KMS-11 (cell line): ENCODE data around the gene SPACDR.

Source experiments
- H2AFZ ChIP-seq: fragments of 200-600 bp; sonication (generic); 2 replicates; pipeline ENCODE4 v1.6.1; 2016; ENCODE audit warnings: antibody characterized with exemption, mixed run types, low read depth
- H3K27ac ChIP-seq: fragments of 200-600 bp; sonication (generic); 2 replicates; pipeline ENCODE4 v1.6.1; 2016; ENCODE audit warnings: mild to moderate bottlenecking, mixed run types
- H3K27me3 ChIP-seq: fragments of 200-600 bp; sonication (generic); 2 replicates; pipeline ENCODE4 v1.6.1; 2017; ENCODE audit warnings: mild to moderate bottlenecking, low read depth, mixed run types, moderate library complexity; ENCODE audit not compliant: insufficient read depth
- H3K36me3 ChIP-seq: fragments of 200-600 bp; sonication (generic); 2 replicates; pipeline ENCODE4 v1.6.1; 2017; ENCODE audit warnings: mild to moderate bottlenecking, mixed run types; ENCODE audit not compliant: insufficient read depth
- H3K4me1 ChIP-seq: fragments of 200-600 bp; sonication (generic); 2 replicates; pipeline ENCODE4 v1.6.1; 2016; ENCODE audit warnings: mild to moderate bottlenecking, low read depth, mixed run types; ENCODE audit not compliant: poor library complexity, severe bottlenecking
- H3K4me2 ChIP-seq: fragments of 200-600 bp; sonication (generic); 2 replicates; pipeline ENCODE4 v1.7.0; 2016; ENCODE audit warnings: mild to moderate bottlenecking, mixed run types
- H3K4me3 ChIP-seq: fragments of 200-600 bp; sonication (generic); IDR thresholded peaks from 2 replicates; pipeline ENCODE4 v1.6.1; 2017; ENCODE audit warnings: low read depth, low read length, mixed read lengths; ENCODE audit not compliant: insufficient read depth
- H3K79me2 ChIP-seq: fragments of 200-600 bp; sonication (generic); 2 replicates; pipeline ENCODE4 v1.6.1; 2016; ENCODE audit warnings: low read depth, mixed run types; ENCODE audit not compliant: insufficient read depth
- H3K9ac ChIP-seq: fragments of 200-600 bp; sonication (generic); 2 replicates; pipeline ENCODE4 v1.6.1; 2016; ENCODE audit warnings: mild to moderate bottlenecking, mixed run types
- H4K20me1 ChIP-seq: fragments of 200-600 bp; sonication (generic); 2 replicates; pipeline ENCODE4 v1.6.1; 2016; ENCODE audit warnings: mild to moderate bottlenecking, mixed run types; ENCODE audit not compliant: insufficient read depth
- TF ChIP-seq, protein P1 (sequence below): fragments of 200-600 bp; sonication (generic); conservative IDR thresholded peaks from 2 replicates; pipeline ENCODE4 v1.6.1; 2017; ENCODE audit warnings: low read depth, mild to moderate bottlenecking, antibody characterized with exemption, low read length, moderate library complexity, mixed read lengths

SPACDR gene

DNA sequence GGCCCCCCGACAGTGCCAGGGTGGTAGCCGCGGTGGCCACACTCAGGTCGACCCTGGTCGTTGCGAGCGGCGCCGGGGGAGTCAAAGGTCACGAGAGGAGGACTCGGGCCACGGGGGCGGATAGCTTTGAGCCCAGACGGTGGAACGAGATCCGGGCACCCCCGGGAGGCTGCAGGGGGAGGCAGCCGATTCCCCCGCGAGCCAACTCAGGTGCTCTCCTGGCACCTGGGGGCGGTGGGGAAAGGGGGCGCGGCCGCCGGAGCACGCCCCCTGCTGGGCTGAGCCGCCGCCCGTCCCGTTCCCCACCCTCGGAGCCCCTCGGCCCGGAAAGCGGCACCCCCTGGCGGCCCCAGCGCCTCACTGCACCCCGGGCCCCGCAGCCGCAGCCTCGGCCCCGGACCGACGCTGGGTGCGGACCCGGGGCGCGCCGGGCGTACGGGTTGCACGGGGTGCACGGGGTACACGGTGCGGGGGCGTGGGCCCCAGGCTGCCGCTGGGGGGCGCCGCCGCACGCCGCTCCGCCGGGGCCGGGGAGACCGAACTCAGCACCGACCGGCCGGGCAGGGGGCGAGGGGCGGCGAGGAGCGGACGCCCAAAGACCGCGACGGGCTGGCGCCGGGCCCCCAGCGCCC lies 19.1 kb upstream of the SPACDR start:
- Histone ChIP-seq H4K20me1 (no peaks in the 10 kb centered on the region), H3K27ac (no peak overlapping the region), H3K4me1 (peaks cover 19% of the 10 kb centered on the region), H3K79me2 (peaks cover 6% of the 10 kb centered on the region; the same call in 1 of the 2 replicates), H3K27me3 (peaks cover 4% of the 10 kb centered on the region; the same call in 1 of the 2 replicates), H3K36me3 (no peaks in the 10 kb centered on the region), H3K4me2 (peak overlapping the region; percentile 77), H2AFZ (peak overlapping the region; percentile 89), H3K9ac (no peak overlapping the region), H3K4me3 (no peak overlapping the region)
- TF ChIP-seq, protein P1, sequence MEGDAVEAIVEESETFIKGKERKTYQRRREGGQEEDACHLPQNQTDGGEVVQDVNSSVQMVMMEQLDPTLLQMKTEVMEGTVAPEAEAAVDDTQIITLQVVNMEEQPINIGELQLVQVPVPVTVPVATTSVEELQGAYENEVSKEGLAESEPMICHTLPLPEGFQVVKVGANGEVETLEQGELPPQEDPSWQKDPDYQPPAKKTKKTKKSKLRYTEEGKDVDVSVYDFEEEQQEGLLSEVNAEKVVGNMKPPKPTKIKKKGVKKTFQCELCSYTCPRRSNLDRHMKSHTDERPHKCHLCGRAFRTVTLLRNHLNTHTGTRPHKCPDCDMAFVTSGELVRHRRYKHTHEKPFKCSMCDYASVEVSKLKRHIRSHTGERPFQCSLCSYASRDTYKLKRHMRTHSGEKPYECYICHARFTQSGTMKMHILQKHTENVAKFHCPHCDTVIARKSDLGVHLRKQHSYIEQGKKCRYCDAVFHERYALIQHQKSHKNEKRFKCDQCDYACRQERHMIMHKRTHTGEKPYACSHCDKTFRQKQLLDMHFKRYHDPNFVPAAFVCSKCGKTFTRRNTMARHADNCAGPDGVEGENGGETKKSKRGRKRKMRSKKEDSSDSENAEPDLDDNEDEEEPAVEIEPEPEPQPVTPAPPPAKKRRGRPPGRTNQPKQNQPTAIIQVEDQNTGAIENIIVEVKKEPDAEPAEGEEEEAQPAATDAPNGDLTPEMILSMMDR = peak; percentile 81

DNA sequence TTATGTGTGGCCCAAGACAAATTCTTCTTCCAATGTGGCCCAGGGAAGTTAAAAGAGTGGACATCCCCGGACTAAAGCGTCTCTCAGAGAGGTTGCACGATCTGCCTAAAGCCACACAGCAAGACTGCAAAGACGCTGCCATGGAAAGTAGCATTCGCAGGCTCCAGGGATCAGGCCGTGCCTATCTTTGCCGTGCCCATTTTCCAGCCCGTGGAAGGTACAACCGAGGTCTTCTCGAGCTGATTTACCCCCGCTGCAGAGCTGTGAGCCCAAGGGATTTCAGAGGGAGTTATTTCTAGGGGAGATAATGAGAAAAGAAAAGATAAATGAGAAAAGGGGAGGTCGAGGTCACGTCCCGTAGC lies 18.6 kb upstream of the SPACDR start:
- H3K4me2 ChIP-seq = peak overlapping the region; percentile 77
- TF ChIP-seq, protein P1 = no peak
- no peaks in the 10 kb centered on the region for H4K20me1 ChIP-seq
- H3K79me2 ChIP-seq = peaks cover 11% of the 10 kb centered on the region; the same call in 1 of the 2 replicates
- H2AFZ ChIP-seq = peak overlapping the region; percentile 89
- no peak overlapping the region for H3K9ac ChIP-seq
- H3K27ac ChIP-seq = no peak overlapping the region
- H3K4me3 ChIP-seq = no peak overlapping the region
- H3K27me3 ChIP-seq = no peaks in the 10 kb centered on the region; the same call in 1 of the 2 replicates
- H3K4me1 ChIP-seq = peaks cover 19% of the 10 kb centered on the region
- no peaks in the 10 kb centered on the region for H3K36me3 ChIP-seq

DNA sequence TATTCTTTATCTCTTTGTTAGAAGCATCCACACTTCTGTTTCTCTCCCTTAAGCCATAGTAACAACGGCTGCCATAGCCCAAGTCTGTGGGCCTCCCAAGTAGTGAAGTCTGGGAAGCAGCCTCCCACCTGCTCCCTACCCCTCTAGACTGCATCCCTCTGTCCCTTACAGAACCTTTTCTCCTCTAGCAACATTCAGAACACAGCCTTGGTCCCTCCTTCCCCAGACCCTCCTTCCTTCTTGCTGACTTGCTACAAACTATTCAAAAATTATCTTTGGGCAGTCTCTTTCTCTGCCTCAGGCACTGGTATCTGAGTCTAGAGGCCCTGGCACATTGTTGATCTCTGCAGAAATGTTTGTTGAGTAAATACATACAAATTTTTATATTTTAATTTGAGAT lies 17.4 kb upstream of the SPACDR start:
- Histone ChIP-seq H3K27me3 (no peaks in the 10 kb centered on the region; the same call in 1 of the 2 replicates), H2AFZ (no peak overlapping the region), H3K4me2 (no peak overlapping the region), H3K9ac (no peak overlapping the region), H3K4me3 (no peak overlapping the region), H3K79me2 (peaks cover 22% of the 10 kb centered on the region), H3K36me3 (no peaks in the 10 kb centered on the region), H3K4me1 (peaks cover 30% of the 10 kb centered on the region), H4K20me1 (no peaks in the 10 kb centered on the region), H3K27ac (no peak overlapping the region)
- TF ChIP-seq, protein P1 = no peak

DNA sequence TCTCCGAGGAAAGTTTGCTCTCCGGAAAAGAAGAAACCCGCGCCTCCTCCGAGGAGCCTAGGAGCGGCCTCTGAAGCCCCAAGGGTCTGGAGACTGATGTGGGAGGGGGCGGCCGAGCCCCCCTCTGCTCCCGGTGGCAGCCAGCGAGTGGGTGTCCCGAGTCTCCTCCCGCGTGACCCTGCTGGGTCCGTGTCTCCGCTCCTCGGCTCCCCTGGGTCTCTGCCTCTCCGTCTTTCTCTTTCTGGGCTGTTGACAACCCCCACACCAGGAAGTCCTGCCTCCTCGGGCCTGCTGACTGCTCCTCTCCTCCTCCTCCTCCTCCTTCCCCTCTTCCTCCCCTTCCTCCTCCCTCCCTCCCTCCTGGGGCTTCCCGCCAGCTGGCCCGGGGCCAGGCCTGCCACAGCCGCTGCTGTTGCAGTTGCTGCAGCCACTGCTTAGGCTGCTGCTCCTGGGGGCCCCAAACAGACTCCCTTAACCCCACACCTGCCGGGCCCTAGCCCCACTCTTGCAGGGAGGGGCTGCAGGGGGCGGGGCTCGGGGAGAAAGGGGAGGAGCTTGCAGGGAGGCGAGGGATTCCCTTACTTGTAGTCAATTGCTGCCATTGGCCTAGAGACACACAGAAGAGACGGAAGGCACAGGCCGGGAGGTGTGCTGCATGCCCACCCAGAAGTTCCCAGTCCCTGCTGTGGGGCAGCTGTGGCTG lies 15.0 kb upstream of the SPACDR start, which contains the start of gene TSC22D4:
Gene TSC22D4 (minus strand): TSS at position 257 of the 703 bp plus-strand sequence. CDS start 1,176 bp downstream, outside the sequence.
- no peaks in the 10 kb centered on the region; the same call in 1 of the 2 replicates for H3K36me3 ChIP-seq
- TF ChIP-seq, protein P1 = no peak
- peak within 1 kb of the TSS; percentile 38 for H2AFZ ChIP-seq
- peaks cover 38% of the 10 kb centered on the region for H3K4me1 ChIP-seq
- H3K4me3 ChIP-seq = no peak within 1 kb of the TSS
- peak within 1 kb of the TSS; percentile 34 for H3K27ac ChIP-seq
- peak within 1 kb of the TSS; percentile 64 for H3K9ac ChIP-seq
- no peaks in the 10 kb centered on the region; the same call in 1 of the 2 replicates for H3K27me3 ChIP-seq
- no peaks in the 10 kb centered on the region for H4K20me1 ChIP-seq
- H3K79me2 ChIP-seq = peaks cover 25% of the 10 kb centered on the region
- peak within 1 kb of the TSS; percentile 67 for H3K4me2 ChIP-seq
